Transverse colon (tissue), 4 donors: ENCODE results near the gene BAIAP2. TPM values are rescaled to one million over a fixed set of nuclear protein-coding genes. Genes with fewer than 3 reads are reported as not detected.

Source experiments
- DNase-seq: peaks from one replicate; pipeline ENCODE4 v3.0.0-alpha.2; 2019
- H3K27ac ChIP-seq, 4 donors: fragments of 200-600 bp; sonication (generic); 2 replicates each; pipeline ENCODE4 v1.5.1; 2016 to 2018; ENCODE audit warnings: inconsistent platforms in 4 of 4
- H3K27me3 ChIP-seq: fragments of 200-600 bp; sonication (generic); 2 replicates; pipeline ENCODE4 v1.5.1; 2017; ENCODE audit warnings: inconsistent platforms
- H3K36me3 ChIP-seq, 4 donors: fragments of 200-600 bp; sonication (generic); 2 replicates each; pipeline ENCODE4 v1.5.1; 2017 to 2019; ENCODE audit warnings: inconsistent platforms in 4 of 4
- H3K4me1 ChIP-seq, 4 donors: fragments of 200-600 bp; sonication (generic); 2 replicates each; pipeline ENCODE4 v1.5.1; 2017 to 2020; ENCODE audit warnings: inconsistent platforms in 4 of 4
- H3K4me3 ChIP-seq, 4 donors: fragments of 200-600 bp; sonication (generic); 1 replicate in 1 of 4; 2 replicates in 3 of 4; pipeline versions ENCODE4 v1.5.1 to v1.6.1; 2017 to 2019; ENCODE audit warnings: inconsistent platforms in 4 of 4
- H3K9me3 ChIP-seq, 2 donors: fragments of 200-600 bp; sonication (generic); 2 replicates each; pipeline ENCODE4 v1.5.1; 2017 to 2019; ENCODE audit warnings: inconsistent platforms in 2 of 2
- CTCF ChIP-seq, 5 experiments: fragments of 200-600 bp in 3 of 5; fragments of 450-650 bp in 2 of 5; sonication (generic) in 3 of 5; IDR thresholded peaks; 1 replicate in 2 of 5; 2 replicates in 3 of 5; pipeline ENCODE4 v1.5.1; 2016 to 2017; ENCODE audit warnings: antibody characterized with exemption in 5 of 5, inconsistent platforms in 3 of 5, mild to moderate bottlenecking in 2 of 5, moderate library complexity in 1 of 5
- EP300 ChIP-seq: sonication (generic); formaldehyde crosslinking; IDR thresholded peaks from one replicate; pipeline ENCODE4 v1.6.1; 2017; ENCODE audit warnings: antibody characterized with exemption, low read depth
- POLR2A ChIP-seq: fragments of 450-650 bp; IDR thresholded peaks from one replicate; pipeline ENCODE4 v1.6.1; 2016; ENCODE audit warnings: antibody characterized with exemption, mild to moderate bottlenecking, moderate library complexity
- POLR2AphosphoS5 ChIP-seq, 3 donors: sonication (generic); formaldehyde crosslinking; IDR thresholded peaks; one replicate each; pipeline ENCODE4 v1.6.1; 2016; ENCODE audit warnings: antibody characterized with exemption in 3 of 3
- WGBS, 2 donors: methylation state at CpG; one replicate each; pipeline ENCODE4 v1.1.5; 2018; ENCODE audit warnings: low coverage in 1 of 2; 5-methylcytosine and 5-hydroxymethylcytosine counted together
- in situ Hi-C, 4 donors: fragments of 200-750 bp; cut with MboI; loops; one replicate each; pipeline versions ENCODE4 v1.15.0 to v1.15.1; 2017; ENCODE audit warnings: low sequenced_read_pairs in 3 of 4, low pct_ligation_motif_present in 1 of 4, low pct_unique_long_range_greater_than_20kb in 1 of 4
- intact Hi-C: fragments of 100-400 bp; cut with DNase I; formaldehyde crosslinking; loops from one replicate; pipeline ENCODE4 v1.15.1; 2023; ENCODE audit warnings: low total_unique reads
- total RNA-seq, 4 donors: library from RNA; depleted of rRNA; stranded (reverse); fragments of >200 nt; gene quantifications; one replicate each; pipeline ENCODE4 v1.1.0, GENCODE V29; 2016

Gene BAIAP2
- total RNA-seq, 4 donors from 2014 or later, result 11.7 to 62.1 (median 39.6) TPM

GRCh38 chr17:81138083-81138482, 103.1 kb downstream of the BAIAP2 start:
- DNase-seq, result no peak
- Histone ChIP-seq H3K36me3 (no peaks in the 10 kb centered on the region), H3K9me3 (no peaks in the 10 kb centered on the region), H3K4me1 (peaks cover 0 to 8% (median 5%) of the 10 kb centered on the region in 4 donors), H3K27me3 (no peaks in the 10 kb centered on the region), H3K27ac (no peak overlapping the region), H3K4me3 (no peak overlapping the region)
- TF ChIP-seq POLR2A, result no peak
- TF ChIP-seq CTCF (IDR thresholded peaks at IDR 0.05), result no peak
- no peak for TF ChIP-seq EP300
- WGBS, 2 donors, result 91 to 99% methylated on average over 12 to 15 of the region's 15 CpGs
- intact Hi-C loops (no loop called here), in situ Hi-C loops (no loop called here)

GRCh38 chr17:81138500-81138899, 103.5 kb downstream of the BAIAP2 start:
- H3K36me3 ChIP-seq, result no peaks in the 10 kb centered on the region
- in situ Hi-C loops, result no loop called here
- H3K4me3 ChIP-seq, result no peak overlapping the region
- TF ChIP-seq POLR2AphosphoS5 (IDR thresholded peaks at IDR 0.05), result no peak
- TF ChIP-seq EP300, result no peak
- TF ChIP-seq POLR2A, result no peak
- no peak for TF ChIP-seq CTCF (IDR thresholded peaks at IDR 0.05)
- peaks cover 0 to 9% (median 5%) of the 10 kb centered on the region in 4 donors for H3K4me1 ChIP-seq
- H3K9me3 ChIP-seq, result no peaks in the 10 kb centered on the region
- no peak for DNase-seq
- WGBS, 2 donors, result 91 to 100% methylated on average over 5 to 25 of the region's 25 CpGs
- no peak overlapping the region for H3K27ac ChIP-seq
- H3K27me3 ChIP-seq, result no peaks in the 10 kb centered on the region
- intact Hi-C loops, result no loop called here

GRCh38 chr17:81139428-81139827, 104.5 kb downstream of the BAIAP2 start:
- DNase-seq, result no peak
- H3K27me3 ChIP-seq, result no peaks in the 10 kb centered on the region
- TF ChIP-seq CTCF (IDR thresholded peaks at IDR 0.05) (no peak), POLR2A (no peak), EP300 (no peak), POLR2AphosphoS5 (IDR thresholded peaks at IDR 0.05) (no peak)
- H3K4me3 ChIP-seq, result no peak overlapping the region
- 87% methylated on average over 7 of the region's 8 CpGs; no CpG with 5 or more reads in 1 of the 2 donors for WGBS, 2 donors
- intact Hi-C loops, result no loop called here
- in situ Hi-C loops, result no loop called here
- H3K36me3 ChIP-seq, result no peaks in the 10 kb centered on the region
- H3K4me1 ChIP-seq, result peaks cover 0 to 9% (median 5%) of the 10 kb centered on the region in 4 donors
- H3K9me3 ChIP-seq, result no peaks in the 10 kb centered on the region
- no peak overlapping the region for H3K27ac ChIP-seq

GRCh38 chr17:81140018-81140417, 105.1 kb downstream of the BAIAP2 start:
- Histone ChIP-seq H3K4me3 (no peak overlapping the region), H3K4me1 (peaks cover 0 to 9% (median 5%) of the 10 kb centered on the region in 4 donors), H3K27ac (no peak overlapping the region), H3K9me3 (no peaks in the 10 kb centered on the region), H3K36me3 (no peaks in the 10 kb centered on the region), H3K27me3 (no peaks in the 10 kb centered on the region)
- DNase-seq, result no peak
- intact Hi-C loops (loop anchor here (5.0 kb wide), 1 partner anchor 102 kb away; no protein-coding TSS in a partner anchor), in situ Hi-C loops (no loop called here)
- TF ChIP-seq EP300, result no peak
- WGBS, 2 donors, result 52 to 54% methylated on average over 5 to 8 of the region's 8 CpGs

- WGBS, 2 donors, result 81 to 93% methylated on average over 5 to 26 of the region's 37 CpGs
- intact Hi-C loops, result loop anchor here (5.0 kb wide), 1 partner anchor 102 kb away; no protein-coding TSS in a partner anchor
- Histone ChIP-seq H3K4me1 (peaks cover 0 to 9% (median 5%) of the 10 kb centered on the region in 4 donors), H3K4me3 (no peak overlapping the region), H3K27ac (no peak overlapping the region), H3K27me3 (no peaks in the 10 kb centered on the region), H3K36me3 (no peaks in the 10 kb centered on the region), H3K9me3 (no peaks in the 10 kb centered on the region)
- DNase-seq, result no peak
- no peak for TF ChIP-seq CTCF (IDR thresholded peaks at IDR 0.05)
- no peak for TF ChIP-seq EP300
- TF ChIP-seq POLR2AphosphoS5 (IDR thresholded peaks at IDR 0.05), result no peak
- no peak for TF ChIP-seq POLR2A
- in situ Hi-C loops, result no loop called here
These were observed 105.7 kb downstream of the BAIAP2 start for GRCh38 chr17:81140695-81141094.
